Anterior cingulate cortex (tissue), 58 donors: ENCODE results near the gene TRIB2.

Experiments
- DNase-seq, 58 donors: peaks; one replicate each; lab custom pipeline; 2025; lab: John Stamatoyannopoulos, UW

TRIB2 gene

DNA sequence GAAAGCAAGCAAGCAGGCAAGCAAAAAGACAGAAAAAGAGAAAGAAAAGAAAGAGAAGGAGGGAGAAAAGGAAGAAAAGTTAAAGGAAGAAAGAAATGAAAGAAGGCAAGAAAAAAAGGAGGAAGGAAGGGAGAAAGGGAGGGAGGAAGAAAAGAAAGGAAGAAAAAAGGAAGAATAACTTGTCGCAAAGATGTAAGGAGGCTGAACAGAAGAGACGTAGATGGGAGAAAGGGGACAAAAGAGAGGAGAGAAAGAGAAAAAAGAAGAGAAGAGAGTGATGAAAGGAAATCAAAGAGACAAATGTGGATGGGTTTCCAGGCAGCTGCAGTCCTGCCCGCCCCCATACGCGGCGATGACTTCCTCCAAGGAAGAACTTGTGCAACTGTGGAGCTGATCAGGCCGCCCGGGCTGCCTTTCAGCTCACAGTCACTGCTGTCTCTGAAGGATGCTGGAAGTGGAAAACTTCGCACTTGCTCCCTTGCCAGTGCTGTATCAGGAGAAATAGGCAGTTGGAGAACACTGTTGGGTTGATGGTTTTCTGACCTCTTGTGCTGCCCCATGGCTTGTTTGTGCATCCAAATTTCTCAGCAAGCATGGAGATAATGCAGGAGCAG is 52.9 kb downstream of the TRIB2 start:
- DNase-seq = peak in 27 of 58 donors; percentile 5 to 60 (median 28)

DNA sequence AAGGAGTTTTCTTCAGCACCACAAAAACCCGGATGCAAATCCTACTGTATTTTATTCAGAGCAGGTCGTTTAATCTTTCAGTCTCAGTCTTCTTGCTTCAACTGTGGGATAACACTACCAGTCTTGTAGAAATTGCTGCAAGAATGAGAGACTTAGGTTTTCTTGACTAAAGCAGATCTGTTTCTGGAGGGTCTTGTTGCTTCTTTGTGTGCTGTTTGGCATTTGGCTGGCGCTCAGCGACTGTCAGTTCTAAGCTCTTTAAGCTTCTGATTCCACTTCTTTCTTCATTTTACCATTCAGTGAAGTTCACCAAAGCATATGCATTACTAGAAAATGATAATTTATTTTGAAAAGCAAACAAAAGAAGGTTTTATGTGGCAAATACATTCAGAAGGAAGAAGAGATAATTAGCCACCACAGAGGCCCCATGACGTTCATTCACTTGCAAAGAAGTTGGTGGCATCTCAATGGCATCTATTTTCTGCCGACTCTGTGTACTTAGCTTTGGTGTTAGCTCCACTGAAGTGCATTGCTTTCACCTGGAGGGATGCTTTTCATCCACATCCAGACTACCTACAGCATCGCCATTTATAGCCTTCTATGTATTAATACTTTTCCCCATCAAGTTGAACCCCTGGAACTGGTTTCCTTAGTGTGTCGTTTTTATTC is 53.7 kb downstream of the TRIB2 start:
- no peak for DNase-seq

DNA sequence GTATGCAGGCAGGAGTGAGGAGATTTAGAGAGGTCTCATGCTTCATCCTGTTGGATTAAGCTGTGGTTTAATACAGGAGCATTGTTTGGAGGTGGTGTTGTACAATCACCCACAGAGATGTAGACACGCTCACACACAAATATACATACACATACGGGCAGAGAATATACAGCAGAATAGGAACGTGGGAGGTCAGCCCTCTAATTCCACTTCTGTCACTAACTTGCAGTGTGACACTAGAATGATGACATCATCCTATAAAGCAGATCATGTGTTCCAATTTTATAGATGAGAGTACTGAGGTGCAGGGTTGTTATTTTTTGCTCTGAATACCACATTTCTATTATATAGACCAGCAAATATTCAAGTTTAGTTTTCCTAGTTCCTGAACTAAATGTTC is 54.4 kb downstream of the TRIB2 start:
- no peak for DNase-seq

DNA sequence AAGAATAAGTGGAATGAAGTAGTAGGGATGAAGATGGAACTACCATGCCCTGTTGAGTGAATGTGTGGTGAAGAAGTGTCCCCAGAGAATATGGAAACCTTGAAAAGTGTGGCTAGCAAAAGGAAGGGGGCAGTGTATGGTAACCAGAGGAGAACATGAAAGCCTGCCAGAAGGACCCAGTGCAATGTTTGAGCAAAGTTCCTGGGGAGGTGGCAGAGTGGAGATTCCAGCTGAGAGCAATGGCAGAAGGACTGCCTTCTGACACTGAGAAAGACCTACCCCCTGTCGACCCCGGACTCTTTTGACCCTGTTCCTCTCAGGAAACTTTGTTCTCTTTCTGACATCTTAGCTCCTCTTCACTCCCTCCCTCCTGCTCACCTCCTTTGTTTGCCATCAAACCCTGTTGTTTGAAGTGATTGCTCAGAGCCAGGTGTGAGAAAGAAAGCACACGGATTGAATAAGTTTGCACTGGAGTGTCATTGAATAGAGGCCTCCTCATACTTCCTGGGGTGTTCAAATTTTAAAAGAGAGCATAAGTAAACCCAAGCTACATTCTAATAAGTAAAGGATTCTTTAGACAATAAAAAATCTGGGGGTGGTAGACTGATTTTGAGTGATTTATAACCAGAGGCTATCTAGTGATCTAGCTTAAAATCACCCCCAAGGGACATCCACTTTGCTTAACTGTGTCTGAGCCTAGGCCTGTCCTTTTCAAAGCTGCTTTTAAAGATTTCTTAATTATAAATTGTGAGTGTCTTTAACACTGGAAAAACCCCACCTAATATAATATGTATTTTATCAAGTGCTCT is 57.1 kb downstream of the TRIB2 start:
- no peak for DNase-seq

DNA sequence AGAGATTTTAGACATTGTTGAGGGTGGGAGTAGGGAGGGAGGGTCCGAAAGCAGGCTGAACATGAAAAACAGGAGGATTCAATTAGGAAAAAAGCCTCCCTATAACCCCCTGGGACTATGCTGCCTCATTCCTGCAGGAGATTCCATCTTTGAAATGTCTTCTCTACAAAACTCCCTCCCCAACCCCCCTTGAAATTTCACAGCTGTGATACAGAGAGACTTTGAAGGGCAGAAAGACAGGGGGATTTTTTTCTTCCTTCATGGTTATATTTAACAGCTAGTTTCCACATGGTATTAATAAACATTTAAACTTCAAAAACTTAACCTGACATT is 57.6 kb downstream of the TRIB2 start:
- DNase-seq = no peak

DNA sequence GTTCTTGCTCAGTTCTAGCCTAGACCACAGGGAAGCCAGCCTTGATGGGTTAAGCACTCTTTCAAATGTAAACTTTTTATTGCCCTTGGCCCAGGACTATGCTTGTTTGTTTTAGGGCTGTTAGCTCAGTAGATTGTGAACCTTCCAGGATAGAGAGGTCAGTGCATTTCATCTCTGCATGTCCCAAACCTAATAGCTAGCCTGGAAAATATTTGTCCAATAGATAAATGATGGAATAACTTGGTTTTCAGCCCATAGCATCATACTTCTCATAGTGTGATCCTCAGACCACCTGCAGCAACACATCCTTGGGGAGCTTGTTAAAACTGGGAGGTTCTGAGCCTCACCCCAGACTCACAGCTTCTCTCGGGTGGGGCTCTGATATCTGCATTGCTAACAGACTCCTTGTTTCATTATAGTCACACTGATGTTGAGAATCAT is 59.8 kb downstream of the TRIB2 start:
- DNase-seq = no peak

DNA sequence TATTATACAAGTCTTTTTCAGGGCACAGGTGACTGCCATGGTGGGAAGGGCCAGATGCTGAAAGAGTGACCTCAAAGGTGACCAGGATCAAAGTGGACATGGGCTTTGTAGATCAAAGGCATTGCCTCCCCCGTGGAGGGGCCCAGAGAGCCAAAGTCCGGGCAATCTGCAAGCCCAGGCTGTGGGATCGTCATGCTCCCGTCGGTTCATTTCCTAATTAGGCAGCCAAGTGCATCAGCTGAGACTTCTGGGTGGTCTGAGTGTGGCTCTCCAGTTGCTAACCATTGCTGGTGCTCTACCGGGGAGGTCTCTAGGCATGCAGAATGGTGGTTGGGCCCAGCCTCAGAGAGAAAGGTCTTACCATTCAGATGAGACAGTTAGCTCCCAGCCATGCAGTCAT is 61.6 kb downstream of the TRIB2 start:
- no peak for DNase-seq

DNA sequence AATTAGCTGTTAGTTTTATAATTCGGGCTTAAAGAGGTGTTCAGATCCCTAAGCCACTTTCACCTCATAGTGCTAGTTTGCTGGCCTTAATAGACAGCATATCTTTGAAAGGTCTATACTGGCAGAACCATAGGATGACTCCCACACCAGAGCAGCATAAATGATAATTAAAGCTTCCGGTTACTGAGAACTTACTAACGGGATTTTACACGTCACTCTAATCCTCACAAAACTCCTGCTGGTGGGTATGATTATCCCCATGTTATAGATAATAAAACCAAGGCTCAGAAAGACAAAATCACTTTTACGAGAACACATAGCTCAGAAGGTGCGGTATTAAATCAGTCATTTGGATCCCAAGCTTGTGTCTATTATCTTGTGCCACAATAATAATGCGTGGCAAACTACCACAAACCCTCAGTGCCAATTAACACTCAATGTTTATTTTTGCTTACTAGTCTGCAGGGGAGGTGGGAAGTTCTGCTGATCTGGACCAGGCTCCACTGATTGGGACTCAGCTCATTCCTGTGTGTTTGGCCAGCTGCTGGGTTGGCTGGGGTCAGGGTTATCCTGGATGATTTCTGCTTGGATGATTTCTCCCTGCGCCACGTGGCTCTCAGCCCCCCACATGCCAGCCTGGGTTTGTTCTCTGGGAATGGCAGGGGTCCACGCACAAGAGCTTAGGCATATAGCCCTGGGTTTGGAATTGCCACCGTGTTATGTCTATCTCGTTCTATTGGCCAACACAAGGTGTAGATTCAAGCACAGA is 62.3 kb downstream of the TRIB2 start:
- no peak for DNase-seq

DNA sequence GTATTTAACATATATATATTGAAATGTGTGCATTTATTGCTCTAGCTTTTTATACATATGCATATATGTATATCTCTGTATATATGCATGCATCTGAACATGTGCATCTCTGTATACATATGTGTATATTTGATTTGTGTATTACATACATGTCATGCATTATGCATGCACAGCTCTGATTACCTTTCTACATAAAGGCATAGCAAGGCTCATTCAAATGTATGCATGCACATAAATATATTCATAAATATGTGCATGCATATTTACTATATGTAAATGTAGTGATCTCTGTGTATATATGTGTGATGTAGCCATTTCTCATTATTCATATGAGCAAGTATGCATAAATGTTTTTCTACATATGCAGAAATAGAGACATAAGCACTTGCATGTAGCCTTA is 64.6 kb downstream of the TRIB2 start:
- DNase-seq = no peak

DNA sequence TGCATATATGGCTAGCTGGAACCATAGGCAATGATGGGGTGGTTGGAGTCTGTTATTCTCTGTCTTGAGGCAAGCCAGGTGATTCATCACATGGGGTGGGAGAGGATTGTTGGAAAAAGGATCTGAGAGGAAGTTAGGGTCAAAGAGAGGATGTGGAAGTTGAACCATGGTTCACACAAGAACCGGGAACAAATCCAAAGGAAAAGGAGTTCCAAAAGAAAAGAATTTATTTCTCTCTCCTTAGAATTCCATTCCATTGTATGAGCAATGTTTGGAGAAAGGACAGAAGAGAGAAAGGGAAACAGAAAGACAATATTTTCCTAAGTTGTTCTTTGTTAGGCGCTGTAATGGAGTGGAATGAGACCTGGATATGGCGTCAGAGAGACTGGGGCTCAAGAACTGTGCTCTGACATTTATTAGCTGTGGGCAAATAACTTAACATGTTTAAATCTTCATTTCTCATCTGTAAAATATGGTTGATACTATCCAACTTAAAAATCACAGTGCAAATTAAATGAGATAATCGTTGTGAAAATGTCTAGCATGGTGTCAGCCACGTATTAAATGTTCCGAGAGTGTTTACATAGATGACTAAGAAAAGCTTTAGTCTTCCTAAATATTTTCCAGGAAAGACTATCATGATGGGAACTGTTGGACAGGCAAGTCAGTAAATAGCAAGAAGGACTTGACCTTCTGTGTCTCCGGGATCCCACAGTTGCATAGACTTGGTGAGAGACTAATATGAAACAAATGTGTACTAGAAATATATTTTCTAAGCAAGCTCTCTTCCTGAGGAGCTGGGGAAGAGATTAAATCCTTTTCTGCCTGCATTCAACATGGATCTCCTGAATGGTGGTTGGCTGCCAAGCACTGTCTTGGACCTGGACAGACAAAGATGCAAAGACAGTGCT is 71.4 kb downstream of the TRIB2 start:
- DNase-seq = no peak

DNA sequence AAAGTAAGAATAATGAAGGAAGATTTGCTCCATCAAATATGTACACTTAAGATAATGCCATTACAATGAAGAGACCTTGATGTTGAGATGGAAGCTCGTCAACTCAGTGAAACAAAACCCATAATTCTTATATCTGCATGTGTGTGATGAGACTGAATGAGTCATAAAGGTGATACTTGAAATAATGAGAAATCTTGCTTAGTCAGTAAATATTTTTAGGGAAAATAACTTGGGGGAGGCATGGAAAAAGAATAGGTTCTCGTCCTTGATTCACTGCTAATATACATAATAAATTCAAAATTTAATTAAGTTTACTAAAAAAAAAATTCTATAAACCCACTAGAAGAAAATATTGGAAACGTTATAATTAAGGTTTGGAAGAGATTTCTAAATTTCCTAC is 75.2 kb downstream of the TRIB2 start:
- no peak for DNase-seq
